PFSK-1 (cell line): ENCODE data around the gene DGKB.

Experiments used
- FOXP2 ChIP-seq: optimal IDR thresholded peaks from 2 replicates; pipeline ENCODE3; 2011; ENCODE audit warnings: borderline replicate concordance, control low read depth, inconsistent platforms; ENCODE audit not compliant: insufficient read depth; ENCODE audit errors: extremely low read length, extremely low read depth
- POLR2AphosphoS5 ChIP-seq: IDR thresholded peaks from 2 replicates; pipeline ENCODE4 v1.6.1; 2012; ENCODE audit warnings: low read depth, mild to moderate bottlenecking, control low read depth, low read length, moderate library complexity
- TAF1 ChIP-seq: IDR thresholded peaks from 2 replicates; pipeline ENCODE4 v1.6.1; 2012; ENCODE audit warnings: low read length, control low read depth, borderline replicate concordance; ENCODE audit not compliant: insufficient read depth
- TF ChIP-seq, protein P1 (sequence below), 2 experiments: IDR thresholded peaks; 2 replicates each; pipeline versions ENCODE4 v1.6.1 to v1.8.0; 2011 to 2012; ENCODE audit warnings: low read depth in 2 of 2, low read length in 2 of 2, control low read depth in 1 of 2, inconsistent platforms in 1 of 2, mild to moderate bottlenecking in 1 of 2, moderate library complexity in 1 of 2; ENCODE audit not compliant: insufficient read depth in 1 of 2

DNA sequence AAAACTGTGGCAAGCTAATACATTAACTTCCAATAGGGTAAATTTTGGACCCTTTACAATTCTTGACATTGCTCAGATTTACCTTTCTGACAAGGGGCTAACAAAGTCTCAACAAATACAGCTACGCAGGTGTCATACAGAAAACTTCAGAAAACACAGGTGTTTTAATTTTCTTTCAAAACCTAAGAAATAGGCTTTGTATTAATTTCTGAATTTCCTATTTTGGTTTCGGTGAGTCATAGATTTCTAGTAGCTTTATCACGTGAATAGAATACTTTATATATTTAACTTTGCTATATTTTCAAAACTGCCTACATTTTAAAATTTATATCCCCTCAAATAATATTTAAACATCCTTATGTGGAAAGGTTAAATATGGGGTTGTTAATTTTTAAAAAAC lies 215.3 kb downstream of the DGKB start:
- TF ChIP-seq POLR2AphosphoS5 (no peak), FOXP2 (no peak), TAF1 (no peak)
- TF ChIP-seq, protein P1, sequence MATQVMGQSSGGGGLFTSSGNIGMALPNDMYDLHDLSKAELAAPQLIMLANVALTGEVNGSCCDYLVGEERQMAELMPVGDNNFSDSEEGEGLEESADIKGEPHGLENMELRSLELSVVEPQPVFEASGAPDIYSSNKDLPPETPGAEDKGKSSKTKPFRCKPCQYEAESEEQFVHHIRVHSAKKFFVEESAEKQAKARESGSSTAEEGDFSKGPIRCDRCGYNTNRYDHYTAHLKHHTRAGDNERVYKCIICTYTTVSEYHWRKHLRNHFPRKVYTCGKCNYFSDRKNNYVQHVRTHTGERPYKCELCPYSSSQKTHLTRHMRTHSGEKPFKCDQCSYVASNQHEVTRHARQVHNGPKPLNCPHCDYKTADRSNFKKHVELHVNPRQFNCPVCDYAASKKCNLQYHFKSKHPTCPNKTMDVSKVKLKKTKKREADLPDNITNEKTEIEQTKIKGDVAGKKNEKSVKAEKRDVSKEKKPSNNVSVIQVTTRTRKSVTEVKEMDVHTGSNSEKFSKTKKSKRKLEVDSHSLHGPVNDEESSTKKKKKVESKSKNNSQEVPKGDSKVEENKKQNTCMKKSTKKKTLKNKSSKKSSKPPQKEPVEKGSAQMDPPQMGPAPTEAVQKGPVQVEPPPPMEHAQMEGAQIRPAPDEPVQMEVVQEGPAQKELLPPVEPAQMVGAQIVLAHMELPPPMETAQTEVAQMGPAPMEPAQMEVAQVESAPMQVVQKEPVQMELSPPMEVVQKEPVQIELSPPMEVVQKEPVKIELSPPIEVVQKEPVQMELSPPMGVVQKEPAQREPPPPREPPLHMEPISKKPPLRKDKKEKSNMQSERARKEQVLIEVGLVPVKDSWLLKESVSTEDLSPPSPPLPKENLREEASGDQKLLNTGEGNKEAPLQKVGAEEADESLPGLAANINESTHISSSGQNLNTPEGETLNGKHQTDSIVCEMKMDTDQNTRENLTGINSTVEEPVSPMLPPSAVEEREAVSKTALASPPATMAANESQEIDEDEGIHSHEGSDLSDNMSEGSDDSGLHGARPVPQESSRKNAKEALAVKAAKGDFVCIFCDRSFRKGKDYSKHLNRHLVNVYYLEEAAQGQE (IDR thresholded peaks at IDR 0.05; ENCODE audit: insufficient read depth in 1 of 2, low read depth in 2 of 2, low read length in 2 of 2): no peak
